Progenitor cell of endocrine pancreas (in vitro differentiated cells): Measurements from ENCODE around the gene HINT2. TPM values are rescaled to one million over a fixed set of nuclear protein-coding genes. Genes with fewer than 3 reads are reported as not detected.

Experiments used
- DNase-seq: peaks from one replicate; pipeline ENCODE4 v3.0.0; 2021; ENCODE audit warnings: low spot score; ENCODE audit not compliant: unreplicated experiment
- H3K27ac Mint-ChIP-seq: 2 replicates; pipeline ENCODE4 v1.8.0; 2021; ENCODE audit warnings: mild to moderate bottlenecking, moderate library complexity, mixed read lengths
- H3K27me3 Mint-ChIP-seq: 2 replicates; pipeline ENCODE4 v1.8.0; 2021; ENCODE audit warnings: mixed read lengths
- H3K36me3 Mint-ChIP-seq: 2 replicates; pipeline ENCODE4 v1.8.0; 2022; ENCODE audit warnings: mixed read lengths; ENCODE audit not compliant: insufficient read depth
- H3K4me1 Mint-ChIP-seq: 2 replicates; pipeline ENCODE4 v1.8.0; 2021; ENCODE audit warnings: low read depth, mixed read lengths
- H3K4me3 Mint-ChIP-seq: 2 replicates; pipeline ENCODE4 v1.8.0; 2021; ENCODE audit warnings: low read depth, mild to moderate bottlenecking, moderate library complexity, mixed read lengths
- H3K9me3 Mint-ChIP-seq: 2 replicates; pipeline ENCODE4 v1.8.0; 2021; ENCODE audit warnings: low read depth, mixed read lengths
- total RNA-seq: library from RNA; stranded (reverse); gene quantifications from 2 replicates; pipeline ENCODE4 v1.2.1, GENCODE V29; 2021
- TF ChIP-seq, protein P1 (sequence below): fragments of 200-600 bp; sonication (generic); IDR thresholded peaks from one replicate; pipeline ENCODE4 v1.5.0; 2021; ENCODE audit warnings: antibody characterized with exemption, mild to moderate bottlenecking; ENCODE audit not compliant: unreplicated experiment

Gene HINT2
- total RNA-seq, 1 donor from 2014 or later: 37.7 TPM

- H3K27me3 Mint-ChIP-seq: peaks cover 3% of the 10 kb centered on the region
- H3K36me3 Mint-ChIP-seq: peaks cover 3% of the 10 kb centered on the region
- TF ChIP-seq, protein P1, sequence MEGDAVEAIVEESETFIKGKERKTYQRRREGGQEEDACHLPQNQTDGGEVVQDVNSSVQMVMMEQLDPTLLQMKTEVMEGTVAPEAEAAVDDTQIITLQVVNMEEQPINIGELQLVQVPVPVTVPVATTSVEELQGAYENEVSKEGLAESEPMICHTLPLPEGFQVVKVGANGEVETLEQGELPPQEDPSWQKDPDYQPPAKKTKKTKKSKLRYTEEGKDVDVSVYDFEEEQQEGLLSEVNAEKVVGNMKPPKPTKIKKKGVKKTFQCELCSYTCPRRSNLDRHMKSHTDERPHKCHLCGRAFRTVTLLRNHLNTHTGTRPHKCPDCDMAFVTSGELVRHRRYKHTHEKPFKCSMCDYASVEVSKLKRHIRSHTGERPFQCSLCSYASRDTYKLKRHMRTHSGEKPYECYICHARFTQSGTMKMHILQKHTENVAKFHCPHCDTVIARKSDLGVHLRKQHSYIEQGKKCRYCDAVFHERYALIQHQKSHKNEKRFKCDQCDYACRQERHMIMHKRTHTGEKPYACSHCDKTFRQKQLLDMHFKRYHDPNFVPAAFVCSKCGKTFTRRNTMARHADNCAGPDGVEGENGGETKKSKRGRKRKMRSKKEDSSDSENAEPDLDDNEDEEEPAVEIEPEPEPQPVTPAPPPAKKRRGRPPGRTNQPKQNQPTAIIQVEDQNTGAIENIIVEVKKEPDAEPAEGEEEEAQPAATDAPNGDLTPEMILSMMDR: no peak
- H3K4me3 Mint-ChIP-seq: no peak overlapping the region
- H3K4me1 Mint-ChIP-seq: peaks cover 8% of the 10 kb centered on the region
- no peak overlapping the region for H3K27ac Mint-ChIP-seq
- no peaks in the 10 kb centered on the region for H3K9me3 Mint-ChIP-seq
- DNase-seq: no peak
Observed at GRCh38 chr9:35793461-35793860, 21.4 kb downstream of the HINT2 start.

- peaks cover 8% of the 10 kb centered on the region for H3K4me1 Mint-ChIP-seq
- H3K4me3 Mint-ChIP-seq: no peak overlapping the region
- peaks cover 3% of the 10 kb centered on the region for H3K27me3 Mint-ChIP-seq
- peaks cover 3% of the 10 kb centered on the region for H3K36me3 Mint-ChIP-seq
- no peak overlapping the region for H3K27ac Mint-ChIP-seq
- H3K9me3 Mint-ChIP-seq: no peaks in the 10 kb centered on the region
- DNase-seq: no peak
- TF ChIP-seq, protein P1: no peak
Observed at GRCh38 chr9:35792826-35793225, 22.0 kb downstream of the HINT2 start.

DNA sequence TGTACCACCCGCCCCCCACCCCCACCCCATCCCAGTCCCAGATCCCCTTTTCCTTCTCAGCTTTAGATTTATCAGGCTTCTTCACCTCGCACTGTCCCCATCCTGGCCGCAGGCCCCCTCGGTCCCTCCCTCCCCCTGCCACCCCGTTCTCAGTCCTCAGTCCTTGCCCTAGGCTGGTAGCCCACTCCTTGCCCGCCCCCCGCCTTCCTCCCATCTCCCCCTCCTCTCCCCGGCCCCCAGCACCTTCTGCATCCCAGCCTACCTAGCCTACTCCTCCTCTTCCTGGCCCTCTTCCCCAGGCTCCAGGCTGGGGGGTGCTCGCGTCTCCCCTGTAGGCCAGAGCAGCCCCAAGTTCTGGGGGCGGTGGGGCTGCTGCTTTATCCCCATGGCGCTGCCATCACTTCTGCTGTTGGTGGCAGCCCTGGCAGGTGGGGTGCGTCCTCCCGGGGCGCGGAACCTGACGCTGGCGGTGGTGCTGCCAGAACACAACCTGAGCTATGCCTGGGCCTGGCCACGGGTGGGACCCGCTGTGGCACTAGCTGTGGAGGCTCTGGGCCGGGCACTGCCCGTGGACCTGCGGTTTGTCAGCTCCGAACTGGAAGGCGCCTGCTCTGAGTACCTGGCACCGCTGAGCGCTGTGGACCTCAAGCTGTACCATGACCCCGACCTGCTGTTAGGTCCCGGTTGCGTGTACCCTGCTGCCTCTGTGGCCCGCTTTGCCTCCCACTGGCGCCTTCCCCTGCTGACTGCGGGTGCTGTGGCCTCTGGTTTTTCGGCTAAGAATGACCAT is 22.6 kb downstream of the HINT2 start:
- peaks cover 8% of the 10 kb centered on the region for H3K4me1 Mint-ChIP-seq

GRCh38 chr9:35791297-35791921 is 23.4 kb downstream of the HINT2 start, which contains the start of gene NPR2:
Gene NPR2 (plus strand): TSS chr9:35791591. CDS start chr9:35792409, 818 bp downstream.
- peaks cover 3% of the 10 kb centered on the region for H3K27me3 Mint-ChIP-seq
- H3K9me3 Mint-ChIP-seq: no peaks in the 10 kb centered on the region
- H3K27ac Mint-ChIP-seq: peak within 1 kb of the TSS; percentile 70
- no peak for DNase-seq
- peak within 1 kb of the TSS; percentile 67 for H3K4me3 Mint-ChIP-seq
- H3K4me1 Mint-ChIP-seq: peaks cover 8% of the 10 kb centered on the region
- H3K36me3 Mint-ChIP-seq: peaks cover 3% of the 10 kb centered on the region
- TF ChIP-seq, protein P1: no peak

More for the DNA sequence above, 22.6 kb downstream of the HINT2 start:
- peaks cover 3% of the 10 kb centered on the region for H3K27me3 Mint-ChIP-seq
- H3K4me3 Mint-ChIP-seq: no peak overlapping the region
- peaks cover 3% of the 10 kb centered on the region for H3K36me3 Mint-ChIP-seq
- no peak overlapping the region for H3K27ac Mint-ChIP-seq
- no peaks in the 10 kb centered on the region for H3K9me3 Mint-ChIP-seq
- DNase-seq: no peak
- TF ChIP-seq, protein P1: no peak

GRCh38 chr9:35790385-35791296 is 24.2 kb downstream of the HINT2 start:
- peak; percentile 50 for DNase-seq
- H3K9me3 Mint-ChIP-seq: no peaks in the 10 kb centered on the region
- TF ChIP-seq, protein P1: peak; percentile 87
- peaks cover 5% of the 10 kb centered on the region for H3K36me3 Mint-ChIP-seq
- peak overlapping the region; percentile 67 for H3K4me3 Mint-ChIP-seq
- peak overlapping the region; percentile 70 for H3K27ac Mint-ChIP-seq
- peaks cover 3% of the 10 kb centered on the region for H3K27me3 Mint-ChIP-seq
- H3K4me1 Mint-ChIP-seq: peaks cover 8% of the 10 kb centered on the region
